Effector CD8-positive, alpha-beta T cell (primary cell): ENCODE measurements around the gene LHX5.
"Not testable (repeated sequence)": the region's sequence is repeated elsewhere in the genome, so short reads cannot be mapped to it uniquely, and the experiment has no call there.

Experiments
- DNase-seq: peaks from one replicate; lab custom pipeline; 2025; lab: John Stamatoyannopoulos, UW
- total RNA-seq, 4 experiments: gene quantifications; one replicate each; lab custom pipeline; 2026; lab: John Stamatoyannopoulos, UW

The LHX5 gene
- 0 reads per million in 4 experiments for total RNA-seq

DNA sequence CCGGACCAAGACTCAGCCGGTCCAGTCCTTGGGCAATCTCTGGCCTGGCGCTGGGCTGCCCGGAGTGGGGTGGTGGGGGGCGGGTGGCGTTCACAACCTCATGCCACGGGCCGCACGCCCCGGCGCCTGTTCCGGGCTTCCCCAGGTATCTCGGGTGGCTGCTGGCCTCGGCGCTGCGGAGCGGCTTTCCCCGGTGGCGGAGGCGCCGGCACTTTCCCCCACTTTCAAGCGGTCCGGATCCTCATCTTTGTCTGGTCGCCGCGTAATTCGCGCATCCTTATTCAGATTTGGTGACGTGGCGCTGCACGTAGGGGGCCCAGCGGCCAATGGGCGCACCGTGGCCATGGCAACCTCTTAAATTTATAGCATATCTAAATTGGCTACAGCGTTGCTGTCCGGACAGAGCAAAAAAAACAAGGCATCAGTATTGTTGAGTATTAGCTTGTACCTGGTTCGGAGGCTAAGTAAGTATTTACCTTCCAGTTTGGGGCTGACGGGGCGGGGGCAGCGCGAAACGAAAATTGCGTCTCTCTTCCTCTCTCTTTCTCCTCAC is at the start of gene LHX5:
TSS of gene LHX5 (minus strand) at position 253 of the 553 bp plus-strand sequence. CDS start 373 bp downstream, outside the sequence.
- no peak for DNase-seq

DNA sequence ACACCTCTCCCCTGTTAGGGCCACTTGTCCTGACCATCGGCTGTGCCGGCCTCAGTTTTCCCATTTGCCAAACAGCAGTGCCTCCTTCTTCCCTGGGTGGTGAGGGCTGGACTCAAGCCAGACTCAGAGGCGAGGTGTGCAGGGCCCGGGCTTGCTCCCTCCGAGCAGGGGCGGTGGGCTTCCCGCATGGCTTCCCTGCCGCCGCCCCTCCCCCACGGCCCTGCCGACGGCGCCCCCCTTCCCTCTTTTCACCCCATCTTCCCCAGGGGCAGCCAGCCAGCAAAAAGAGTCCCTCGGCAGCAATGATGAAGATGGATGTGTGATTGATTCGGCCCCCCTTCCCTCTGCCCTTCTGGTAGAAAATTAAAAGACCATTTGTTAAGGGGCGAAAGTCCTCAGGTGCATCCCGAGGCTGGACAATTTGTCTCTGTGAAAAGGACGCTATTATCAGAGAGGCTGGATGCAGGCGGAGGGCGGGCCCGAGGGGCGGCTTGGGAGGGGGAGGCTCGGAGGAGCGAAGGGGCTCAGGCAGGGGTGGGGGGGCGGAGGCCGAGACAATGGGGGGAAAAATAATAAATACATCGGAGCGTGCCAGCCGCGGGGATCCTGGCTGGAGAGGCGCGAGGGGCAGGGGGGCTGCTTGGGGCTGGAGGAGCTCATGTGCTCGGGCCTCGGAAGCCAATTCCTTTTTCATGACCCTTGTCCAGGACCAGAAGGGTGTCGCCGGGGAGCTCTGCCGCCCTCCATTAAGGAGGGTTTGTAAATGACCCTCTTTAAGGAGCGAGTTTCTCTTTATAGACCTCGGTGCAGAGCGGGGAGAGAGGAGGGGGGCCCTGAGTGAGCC is 48.0 kb upstream of the LHX5 start:
- no peak for DNase-seq

GRCh38 chr12:113515082-113515856 is 43.6 kb upstream of the LHX5 start:
- DNase-seq, result no peak

GRCh38 chr12:113514602-113515001 is 42.9 kb upstream of the LHX5 start:
- no peak for DNase-seq

- no peak for DNase-seq
Measured at GRCh38 chr12:113512568-113512967, 40.9 kb upstream of the LHX5 start.

- DNase-seq, result no peak
Measured at GRCh38 chr12:113506867-113507266, 35.2 kb upstream of the LHX5 start.

GRCh38 chr12:113505941-113506340 is 34.3 kb upstream of the LHX5 start:
- DNase-seq, result no peak

DNA sequence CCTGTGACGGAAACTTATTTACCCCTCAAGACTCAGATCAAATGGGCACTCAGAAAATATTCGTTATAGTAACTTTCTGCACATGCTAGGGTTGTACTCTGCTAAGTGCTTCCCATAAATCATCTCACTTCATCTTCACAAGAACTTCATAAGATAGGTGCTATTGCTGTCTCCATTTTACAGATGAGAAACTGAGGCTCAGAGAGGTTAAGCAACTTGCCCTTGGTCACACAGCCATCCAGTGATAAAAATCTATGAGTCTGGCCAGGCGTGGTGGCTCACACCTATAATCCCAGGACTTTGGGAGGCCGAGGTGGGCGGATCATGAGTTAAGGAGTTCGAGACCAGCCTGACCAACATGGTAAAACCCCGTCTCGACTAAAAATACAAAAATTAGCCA is 33.2 kb upstream of the LHX5 start:
- no peak for DNase-seq

DNA sequence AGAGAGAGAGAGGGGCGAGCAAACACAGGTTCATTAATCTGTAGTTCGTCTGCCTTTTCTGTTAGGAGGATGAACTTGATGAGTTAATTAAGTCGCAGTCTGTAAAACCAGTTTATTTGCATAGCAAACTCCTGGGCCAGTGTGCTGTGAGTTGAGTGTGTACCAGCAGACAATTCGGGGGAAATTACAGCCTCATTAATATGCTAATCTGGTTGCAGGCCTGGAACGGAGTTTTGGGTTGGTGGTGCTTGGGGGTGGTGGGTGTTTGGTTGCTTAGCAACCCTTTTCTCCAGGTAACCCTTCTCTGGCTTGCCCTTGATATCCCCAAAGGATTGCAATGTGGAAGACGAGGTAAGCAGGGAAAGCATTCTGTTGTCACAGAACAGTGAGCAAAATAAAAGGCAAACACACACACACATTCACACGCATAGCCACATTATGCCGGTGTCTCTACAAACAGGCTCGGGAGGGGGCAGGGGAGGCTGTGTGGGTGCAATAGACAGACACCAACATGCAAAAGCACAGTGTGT is 29.2 kb upstream of the LHX5 start:
- no peak for DNase-seq

- DNase-seq, result no peak
Measured at GRCh38 chr12:113500306-113500675, 28.6 kb upstream of the LHX5 start.

GRCh38 chr12:113498490-113498889 is 26.8 kb upstream of the LHX5 start:
- DNase-seq, result no peak

- no peak for DNase-seq
Measured at GRCh38 chr12:113497693-113498092, 26.0 kb upstream of the LHX5 start.

DNA sequence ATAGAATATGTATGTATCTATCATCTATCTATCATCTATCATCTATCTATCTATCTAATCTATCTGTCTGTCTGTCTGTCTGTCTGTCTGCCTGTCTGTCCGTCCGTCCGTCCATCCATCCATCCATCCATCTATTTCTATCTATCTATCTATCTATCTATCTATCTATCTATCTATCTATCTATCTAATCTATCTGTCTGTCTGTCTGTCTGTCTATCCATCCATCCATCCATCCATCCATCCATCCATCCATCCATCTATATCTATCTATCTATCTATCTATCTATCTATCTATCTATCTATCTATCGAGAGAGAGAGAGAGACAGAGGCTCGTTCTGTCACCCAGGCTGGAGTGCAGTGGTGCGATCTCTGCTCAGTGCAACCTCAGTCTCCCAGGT is 24.3 kb upstream of the LHX5 start:
- DNase-seq, result not testable (repeated sequence)

- DNase-seq, result no peak
Measured at GRCh38 chr12:113488322-113488721, 16.7 kb upstream of the LHX5 start.

- no peak for DNase-seq
Measured at GRCh38 chr12:113486722-113487121, 15.1 kb upstream of the LHX5 start.

DNA sequence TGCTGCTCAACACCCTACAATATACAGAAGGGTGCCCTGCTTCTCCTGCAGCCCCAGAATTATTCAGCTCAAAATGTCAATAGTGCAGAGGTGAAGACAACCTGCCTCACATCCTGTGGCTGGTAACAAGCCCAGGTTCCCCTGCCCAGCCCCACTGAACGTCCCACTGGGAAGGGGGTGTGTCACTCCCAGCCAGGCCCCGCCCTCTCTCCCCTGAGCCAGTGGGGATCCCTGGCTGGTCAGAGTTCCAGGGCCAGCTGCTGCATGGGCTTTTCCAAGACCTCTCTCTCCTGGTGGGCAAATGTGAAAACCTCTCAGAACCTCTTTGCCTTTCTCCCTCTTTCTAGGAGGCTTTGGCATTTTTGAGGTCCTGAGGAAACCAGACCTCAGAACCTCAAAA is 13.7 kb upstream of the LHX5 start:
- no peak for DNase-seq

- DNase-seq, result no peak
Measured at GRCh38 chr12:113482334-113482733, 10.7 kb upstream of the LHX5 start.

DNA sequence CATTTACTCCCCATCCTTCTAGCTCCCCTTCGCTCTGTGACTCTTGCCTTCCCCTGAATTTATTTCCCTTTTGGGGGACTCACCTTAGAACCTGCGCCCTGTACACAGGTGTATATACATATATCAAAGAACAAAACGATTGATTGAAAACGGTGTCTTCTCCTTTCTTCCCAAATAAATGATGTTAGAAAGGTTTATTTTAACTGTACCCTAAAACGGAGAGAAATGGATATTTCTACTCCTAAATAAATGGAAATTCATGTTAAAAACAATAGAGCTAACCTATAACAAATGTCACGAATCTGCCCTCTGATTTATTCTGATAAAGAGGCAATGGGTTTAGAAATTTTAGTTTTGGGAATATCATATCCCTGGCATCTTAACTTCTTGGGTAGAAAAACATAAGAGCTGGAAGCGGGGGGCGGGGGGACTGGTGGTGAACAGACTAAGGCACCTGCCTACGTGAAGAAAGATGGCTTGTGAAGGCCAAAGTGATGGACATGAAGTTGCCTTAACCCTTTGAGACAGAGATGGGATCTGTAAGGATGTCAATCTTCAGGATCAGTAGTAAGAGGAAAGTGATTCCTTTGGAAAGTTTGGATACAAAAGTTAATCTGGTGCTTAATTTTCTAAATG is 8.8 kb upstream of the LHX5 start:
- DNase-seq, result no peak

DNA sequence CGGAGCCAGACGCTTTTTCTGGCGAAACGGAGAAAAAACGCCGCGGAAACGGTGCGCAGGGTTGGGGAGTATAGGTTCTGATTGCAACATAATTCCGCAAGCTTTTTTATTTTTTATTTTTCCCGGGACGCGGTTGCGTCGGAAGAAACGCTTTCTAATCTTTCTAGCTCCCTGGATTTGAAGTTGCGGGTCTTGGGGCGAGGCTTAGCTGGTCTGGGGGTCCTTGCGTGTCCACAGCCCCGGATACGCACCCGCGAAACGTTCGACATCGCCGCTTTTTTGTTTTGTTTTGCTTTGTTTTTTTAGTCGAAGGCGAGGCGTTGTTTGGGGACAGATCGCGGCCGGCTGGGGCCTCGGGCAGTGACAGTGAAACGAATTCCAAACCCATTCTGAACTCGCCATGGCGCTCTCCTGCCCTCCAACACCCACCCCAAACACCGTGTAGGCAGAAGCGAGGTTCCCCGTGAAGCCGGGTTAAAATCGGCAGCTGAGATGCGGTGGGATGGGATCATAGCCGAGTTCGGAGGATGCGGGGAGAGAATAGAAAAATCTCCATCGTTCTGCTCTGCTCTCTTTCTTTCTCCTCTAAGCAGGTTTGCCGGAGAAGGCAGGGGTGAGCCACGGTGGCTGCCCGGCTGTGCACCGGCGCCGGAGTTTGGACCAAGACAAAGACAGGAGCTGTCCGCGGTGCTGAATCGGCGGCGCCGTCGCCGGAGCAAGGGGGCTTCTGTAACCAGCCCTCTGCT is 8.1 kb upstream of the LHX5 start:
- DNase-seq, result no peak

- DNase-seq, result no peak
Measured at GRCh38 chr12:113479216-113479589, 7.5 kb upstream of the LHX5 start.

DNA sequence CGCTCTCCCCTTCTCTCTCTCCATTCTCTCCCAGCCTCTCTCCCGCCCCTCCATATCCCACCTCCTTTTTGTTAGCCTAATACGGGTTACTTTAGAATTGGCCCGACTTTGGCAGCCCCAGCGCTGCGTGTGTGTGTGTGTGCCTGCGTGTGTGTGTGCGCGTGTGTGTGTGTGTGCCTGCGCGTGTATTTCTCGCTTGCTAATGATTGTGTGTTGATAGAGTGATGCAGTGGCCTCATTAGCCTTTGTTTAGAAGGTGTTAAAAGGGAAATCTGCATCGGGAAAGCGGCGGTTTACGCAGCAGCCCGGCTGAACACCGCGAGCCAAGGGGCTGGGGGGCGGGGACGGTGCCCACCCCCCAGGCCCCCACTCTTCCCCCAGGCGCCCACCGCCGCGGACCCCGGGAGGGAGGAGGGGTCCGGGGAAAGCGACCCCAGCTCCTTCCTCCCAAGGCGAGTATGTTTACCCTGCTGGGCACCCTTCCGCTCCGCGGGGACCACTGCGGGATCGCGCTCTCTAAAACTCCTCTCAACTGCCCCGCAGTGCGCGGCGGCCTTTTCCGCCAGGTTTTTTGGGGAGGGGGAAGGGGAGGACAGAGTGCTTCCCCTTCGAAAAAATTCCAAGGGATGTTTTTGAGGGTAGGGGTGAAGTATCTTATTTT is 6.8 kb upstream of the LHX5 start:
- DNase-seq, result no peak
